Mucosa of descending colon (tissue), 3 donors: ENCODE measurements around the gene SLC39A9. TPM values are rescaled to one million over a fixed set of nuclear protein-coding genes. Genes with fewer than 3 reads are reported as not detected.

ENCODE experiments used
- ATAC-seq: fragments of 200-7000 bp; cut with Tn5 transposase; one replicate; pipeline ENCODE4 v1.9.1; 2020; ENCODE audit warnings: mild to moderate bottlenecking, moderate library complexity
- DNase-seq, 3 donors: peaks; one replicate each; pipeline ENCODE4 v3.0.0-alpha.2; 2020
- H3K36me3 ChIP-seq: fragments of 200-600 bp; one replicate; pipeline ENCODE4 v1.8.0; 2021; ENCODE audit warnings: low read depth, mild to moderate bottlenecking
- H3K4me1 ChIP-seq: fragments of 200-600 bp; one replicate; pipeline ENCODE4 v1.8.0; 2021; ENCODE audit warnings: low read depth, mild to moderate bottlenecking
- H3K4me3 ChIP-seq: fragments of 200-600 bp; one replicate; pipeline ENCODE4 v1.8.0; 2021; ENCODE audit warnings: mild to moderate bottlenecking
- H3K9me3 ChIP-seq: fragments of 200-600 bp; one replicate; pipeline ENCODE4 v1.8.0; 2021; ENCODE audit warnings: mild to moderate bottlenecking
- intact Hi-C, 2 donors: fragments of 100-400 bp; cut with DNase I in 1 of 2; cut with micrococcal nuclease in 1 of 2; formaldehyde crosslinking; loops; one replicate each; pipeline versions ENCODE4 v1.11.0 to v1.11.1; 2022; cut with DNase I, micrococcal nuclease
- total RNA-seq, 3 donors: library from RNA; stranded (reverse); fragmentation: NEBNext Ultra II Directional in 2 of 3; extraction: Animal tissue kit (Norgen Biotek cat#: 25700) in 2 of 3; gene quantifications; one replicate each; pipeline versions ENCODE4 v1.2.1 to v1.2.4, GENCODE V29; 2021 to 2023
- TF ChIP-seq, protein P1 (sequence below): fragments of 200-600 bp; IDR thresholded peaks from one replicate; pipeline ENCODE4 v1.8.0; 2022; ENCODE audit warnings: antibody characterized with exemption, mild to moderate bottlenecking
- donor health status: DM: no; HTN: no; CAD: no; lungs with moderate emphysema.
- donor health status: DM: no; HTN: no; CAD: no.
- donor health status: DM: no; HTN: yes; CAD: no.

Gene SLC39A9
- total RNA-seq, 3 donors from 2014 or later = 52.5 to 82.9 (median 78.5) TPM

DNA sequence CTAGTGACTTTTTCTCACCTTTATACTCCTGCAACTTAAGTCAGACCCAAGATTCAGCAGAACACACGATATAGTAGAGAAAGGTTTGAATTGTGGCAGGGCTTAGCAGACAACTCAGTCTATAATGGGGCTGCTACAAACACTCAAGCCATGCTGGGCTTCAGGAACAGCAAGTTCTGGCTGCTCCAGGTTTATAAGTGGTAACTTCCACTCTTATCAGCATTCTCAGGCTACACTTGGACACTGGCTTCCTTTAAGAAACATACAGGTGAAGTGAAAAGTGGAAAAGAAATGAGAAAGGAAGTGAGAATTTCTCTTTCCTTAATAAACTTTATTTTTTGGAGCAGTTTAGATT is 107.7 kb downstream of the SLC39A9 start:
- ATAC-seq = no peak
- H3K9me3 ChIP-seq = no peaks in the 10 kb centered on the region
- no peaks in the 10 kb centered on the region for H3K4me1 ChIP-seq
- H3K4me3 ChIP-seq = no peak overlapping the region
- H3K36me3 ChIP-seq = no peaks in the 10 kb centered on the region
- intact Hi-C loops = no loop called here
- TF ChIP-seq, protein P1, sequence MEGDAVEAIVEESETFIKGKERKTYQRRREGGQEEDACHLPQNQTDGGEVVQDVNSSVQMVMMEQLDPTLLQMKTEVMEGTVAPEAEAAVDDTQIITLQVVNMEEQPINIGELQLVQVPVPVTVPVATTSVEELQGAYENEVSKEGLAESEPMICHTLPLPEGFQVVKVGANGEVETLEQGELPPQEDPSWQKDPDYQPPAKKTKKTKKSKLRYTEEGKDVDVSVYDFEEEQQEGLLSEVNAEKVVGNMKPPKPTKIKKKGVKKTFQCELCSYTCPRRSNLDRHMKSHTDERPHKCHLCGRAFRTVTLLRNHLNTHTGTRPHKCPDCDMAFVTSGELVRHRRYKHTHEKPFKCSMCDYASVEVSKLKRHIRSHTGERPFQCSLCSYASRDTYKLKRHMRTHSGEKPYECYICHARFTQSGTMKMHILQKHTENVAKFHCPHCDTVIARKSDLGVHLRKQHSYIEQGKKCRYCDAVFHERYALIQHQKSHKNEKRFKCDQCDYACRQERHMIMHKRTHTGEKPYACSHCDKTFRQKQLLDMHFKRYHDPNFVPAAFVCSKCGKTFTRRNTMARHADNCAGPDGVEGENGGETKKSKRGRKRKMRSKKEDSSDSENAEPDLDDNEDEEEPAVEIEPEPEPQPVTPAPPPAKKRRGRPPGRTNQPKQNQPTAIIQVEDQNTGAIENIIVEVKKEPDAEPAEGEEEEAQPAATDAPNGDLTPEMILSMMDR = no peak
- DNase-seq = no peak

Other genes starting within 250 kb of the SLC39A9 start
- 10 to 100 TPM; 36.4 to 71.4 (median 46.9) TPM for gene DCAF5, start 245.6 kb upstream of the SLC39A9 start, total RNA-seq
- gene EXD2, start 207.2 kb upstream of the SLC39A9 start, total RNA-seq = 10 to 100 TPM; 20.9 to 28.6 (median 27.2) TPM
- 1 to 10 TPM in 2 of 3 donors, under 1 TPM in 1; 0.87 to 6.4 (median 1.8) TPM for gene GALNT16, start 138.5 kb upstream of the SLC39A9 start, total RNA-seq
- 100 to 1,000 TPM; 107 to 144 (median 125) TPM for gene ERH, start 393 bp upstream of the SLC39A9 start, total RNA-seq
- under 1 TPM in 2 of 3 donors, not detected in 1; 0.06 to 0.14 TPM for gene PLEKHD1, start 86.0 kb downstream of the SLC39A9 start, total RNA-seq
- not detected for gene CCDC177, start 176.2 kb downstream of the SLC39A9 start, total RNA-seq
- gene SUSD6, start 212.9 kb downstream of the SLC39A9 start, total RNA-seq = 10 to 100 TPM; 56.3 to 98.3 (median 95.6) TPM